ENCODE measurements around the gene DMTF1. TPM values are rescaled to one million over a fixed set of nuclear protein-coding genes. Genes with fewer than 3 reads are reported as not detected.

DMTF1 gene
- total RNA-seq, 1 experiment from 2014 or later, result 79.7 TPM

GRCh38 chr7:87187120-87187519 is 34.9 kb downstream of the DMTF1 start:
- peaks cover 87% of the 10 kb centered on the region for H3K36me3 Mint-ChIP-seq (ENCODE audit: insufficient read depth, unreplicated experiment)
- ChIA-PET CTCF (no interaction called here), POLR2A (interaction anchor here (0.8 to 5.0 kb wide), 4 partner anchors 13 to 229 kb away, joined by 3 to 22 read pairs (median 3); no protein-coding TSS in a partner anchor)
- TF ChIP-seq CTCF (IDR thresholded peaks at IDR 0.05; ENCODE audit: unreplicated experiment), result no peak
- no peaks in the 10 kb centered on the region for H3K4me1 Mint-ChIP-seq (ENCODE audit: insufficient read depth, unreplicated experiment)
- no peak overlapping the region for H3K27ac Mint-ChIP-seq (ENCODE audit: low read depth, unreplicated experiment)
- intact Hi-C loops (cut with micrococcal nuclease), result no loop called here
- no TSS peak for BruUV-seq (replicated peaks)
- H3K4me3 Mint-ChIP-seq (ENCODE audit: unreplicated experiment), result no peak overlapping the region
- no peak for DNase-seq (ENCODE audit: unreplicated experiment)
- H3K27me3 Mint-ChIP-seq (ENCODE audit: insufficient read depth, unreplicated experiment), result no peaks in the 10 kb centered on the region
- no peaks in the 10 kb centered on the region for H3K9me3 Mint-ChIP-seq (ENCODE audit: unreplicated experiment)

- no peak overlapping the region for H3K4me3 Mint-ChIP-seq (ENCODE audit: unreplicated experiment)
- ChIA-PET CTCF (no interaction called here), POLR2A (no interaction called here)
- H3K36me3 Mint-ChIP-seq (ENCODE audit: insufficient read depth, unreplicated experiment), result peaks cover 82% of the 10 kb centered on the region
- H3K9me3 Mint-ChIP-seq (ENCODE audit: unreplicated experiment), result no peaks in the 10 kb centered on the region
- H3K27me3 Mint-ChIP-seq (ENCODE audit: insufficient read depth, unreplicated experiment), result no peaks in the 10 kb centered on the region
- DNase-seq (ENCODE audit: unreplicated experiment), result no peak
- H3K4me1 Mint-ChIP-seq (ENCODE audit: insufficient read depth, unreplicated experiment), result no peaks in the 10 kb centered on the region
- BruUV-seq (replicated peaks), result no TSS peak
- H3K27ac Mint-ChIP-seq (ENCODE audit: low read depth, unreplicated experiment), result no peak overlapping the region
- no peak for TF ChIP-seq CTCF (IDR thresholded peaks at IDR 0.05; ENCODE audit: unreplicated experiment)
- intact Hi-C loops (cut with micrococcal nuclease), result no loop called here
Observed at GRCh38 chr7:87188930-87189329, 36.7 kb downstream of the DMTF1 start.

DNA sequence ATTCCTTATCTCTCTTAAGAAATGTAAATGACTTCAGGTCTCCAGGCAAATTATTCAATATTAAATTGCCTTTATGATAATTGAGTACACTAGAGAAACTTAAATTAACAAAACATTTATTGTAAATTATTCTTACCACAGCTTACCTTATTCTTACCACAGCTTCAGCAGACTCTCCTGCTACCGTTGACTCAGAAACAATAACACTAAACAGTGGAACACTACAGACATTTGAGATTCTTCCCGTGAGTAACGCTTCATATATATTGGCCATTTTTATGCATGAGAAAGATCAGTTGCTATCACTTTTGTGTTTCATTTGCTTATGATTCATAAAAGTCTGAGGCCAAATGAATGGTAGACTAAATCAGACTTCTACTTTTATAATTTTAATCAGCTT is 38.5 kb downstream of the DMTF1 start:
- no peak overlapping the region for H3K4me3 Mint-ChIP-seq (ENCODE audit: unreplicated experiment)
- no peaks in the 10 kb centered on the region for H3K27me3 Mint-ChIP-seq (ENCODE audit: insufficient read depth, unreplicated experiment)
- no peak for TF ChIP-seq CTCF (IDR thresholded peaks at IDR 0.05; ENCODE audit: unreplicated experiment)
- no peak overlapping the region for H3K27ac Mint-ChIP-seq (ENCODE audit: low read depth, unreplicated experiment)
- intact Hi-C loops (cut with micrococcal nuclease), result no loop called here
- POLR2A ChIA-PET, result interaction anchor here (0.7 to 1.1 kb wide), 2 partner anchors 18 to 793 kb away, joined by 3 read pairs; no protein-coding TSS in a partner anchor
- H3K36me3 Mint-ChIP-seq (ENCODE audit: insufficient read depth, unreplicated experiment), result peaks cover 82% of the 10 kb centered on the region
- CTCF ChIA-PET, result interaction anchor here (0.9 kb wide), 1 partner anchor 47 kb away, joined by 3 read pairs; no protein-coding TSS in a partner anchor
- no peaks in the 10 kb centered on the region for H3K9me3 Mint-ChIP-seq (ENCODE audit: unreplicated experiment)
- BruUV-seq (replicated peaks), result no TSS peak
- H3K4me1 Mint-ChIP-seq (ENCODE audit: insufficient read depth, unreplicated experiment), result no peaks in the 10 kb centered on the region
- DNase-seq (ENCODE audit: unreplicated experiment), result no peak

- no peak for DNase-seq (ENCODE audit: unreplicated experiment)
- no peak overlapping the region for H3K27ac Mint-ChIP-seq (ENCODE audit: low read depth, unreplicated experiment)
- H3K9me3 Mint-ChIP-seq (ENCODE audit: unreplicated experiment), result no peaks in the 10 kb centered on the region
- BruUV-seq (replicated peaks), result no TSS peak
- intact Hi-C loops (cut with micrococcal nuclease), result no loop called here
- H3K36me3 Mint-ChIP-seq (ENCODE audit: insufficient read depth, unreplicated experiment), result peaks cover 85% of the 10 kb centered on the region
- H3K4me1 Mint-ChIP-seq (ENCODE audit: insufficient read depth, unreplicated experiment), result no peaks in the 10 kb centered on the region
- H3K4me3 Mint-ChIP-seq (ENCODE audit: unreplicated experiment), result no peak overlapping the region
- ChIA-PET CTCF (interaction anchor here (0.7 to 1.5 kb wide), 2 partner anchors 21 to 266 kb away, joined by 5 to 7 read pairs; no protein-coding TSS in a partner anchor), POLR2A (interaction anchor here (1.2 kb wide), 1 partner anchor 17 kb away, joined by 4 read pairs; no protein-coding TSS in a partner anchor)
- no peak for TF ChIP-seq CTCF (IDR thresholded peaks at IDR 0.05; ENCODE audit: unreplicated experiment)
- H3K27me3 Mint-ChIP-seq (ENCODE audit: insufficient read depth, unreplicated experiment), result no peaks in the 10 kb centered on the region
Observed at GRCh38 chr7:87192784-87193487, 40.7 kb downstream of the DMTF1 start.
